ENCODE data around the gene OR51M1. TPM values are rescaled to one million over a fixed set of nuclear protein-coding genes. Genes with fewer than 3 reads are reported as not detected.

The OR51M1 gene
- total and polyA plus RNA-seq, 2 donors (not counting 3 experiments of a cell fraction or from before 2014, with no cell fraction given), result not detected

DNA sequence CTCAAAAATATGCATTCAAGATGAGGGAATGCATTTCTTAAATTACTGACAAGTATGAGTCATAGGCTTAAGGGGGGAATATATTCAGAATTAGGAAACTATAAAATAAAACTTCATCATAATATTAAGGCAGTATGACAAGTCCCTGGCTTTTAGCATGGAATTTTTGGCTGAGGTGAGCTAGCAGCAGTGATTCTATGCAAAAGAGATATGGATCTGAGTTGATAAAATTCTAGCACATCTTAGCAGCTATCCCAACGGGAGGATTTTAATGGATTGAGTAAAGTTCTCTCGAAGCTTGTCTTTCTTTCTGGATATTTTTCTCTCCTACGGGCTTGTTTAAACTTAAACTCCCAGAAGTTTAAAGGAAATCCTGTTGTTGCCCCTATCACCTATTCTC is 39.5 kb downstream of the OR51M1 start:
- Histone ChIP-seq H3K9ac (replicated peaks; ENCODE audit: extremely low read depth, insufficient read depth, low read length) (no peak overlapping the region), H3K27ac (ENCODE audit: insufficient read depth, low read depth, low read length) (no peak overlapping the region), H2AFZ (ENCODE audit: low read depth, low read length) (no peak overlapping the region), H4K20me1 (replicated peaks; ENCODE audit: control insufficient read depth, extremely low read depth, insufficient read depth, low read length) (no peaks in the 10 kb centered on the region), H3K27me3 (ENCODE audit: control insufficient read depth in 2 of 2, insufficient read depth in 2 of 2, low read length in 2 of 2) (no peaks in the 10 kb centered on the region), H3K36me3 (ENCODE audit: control insufficient read depth in 2 of 2, extremely low read depth in 1 of 2, insufficient read depth in 2 of 2, low read length in 2 of 2) (no peaks in the 10 kb centered on the region), H3K4me2 (ENCODE audit: insufficient read depth, low read length) (no peak overlapping the region), H3K9me3 (replicated peaks; ENCODE audit: control insufficient read depth, insufficient read depth, low read length) (no peaks in the 10 kb centered on the region), H3K4me3 (replicated peaks in 1 of 3; ENCODE audit: insufficient read depth in 1 of 3, low read depth in 1 of 3, low read length in 3 of 3) (no peak overlapping the region), H3K79me2 (ENCODE audit: control insufficient read depth, insufficient read depth, low read length) (no peaks in the 10 kb centered on the region), H3K9me1 (replicated peaks; ENCODE audit: control insufficient read depth, extremely low read depth, insufficient read depth, low read length) (no peaks in the 10 kb centered on the region), H3K4me1 (ENCODE audit: control insufficient read depth, extremely low read depth, insufficient read depth, low read length) (no peaks in the 10 kb centered on the region)
- CTCF ChIA-PET, result no interaction called here
- POLR2A ChIA-PET, result no interaction called here
- dilution Hi-C loops (cut with MboI; ENCODE audit: extremely low pct_ligation_motif_present, low sequenced_read_pairs) (no loop called here), intact Hi-C loops (cut with micrococcal nuclease) (no loop called here)
- no peak for FAIRE-seq
- TF ChIP-seq, protein P1, sequence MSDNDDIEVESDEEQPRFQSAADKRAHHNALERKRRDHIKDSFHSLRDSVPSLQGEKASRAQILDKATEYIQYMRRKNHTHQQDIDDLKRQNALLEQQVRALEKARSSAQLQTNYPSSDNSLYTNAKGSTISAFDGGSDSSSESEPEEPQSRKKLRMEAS (IDR thresholded peaks at IDR 0.05; ENCODE audit: insufficient read depth, insufficient read length), result no peak
- TF ChIP-seq POLR2A (IDR thresholded peaks at IDR 0.05; ENCODE audit: low read depth, low read length) (no peak), JUN (IDR thresholded peaks at IDR 0.05; ENCODE audit: borderline replicate concordance, insufficient read depth, insufficient read length, low read depth) (no peak), FOS (IDR thresholded peaks at IDR 0.05; ENCODE audit: borderline replicate concordance, insufficient read depth, low read length) (no peak), GATA2 (IDR thresholded peaks at IDR 0.05; ENCODE audit: insufficient read depth, insufficient read length, low read depth, low read length) (no peak), POLR2AphosphoS5 (IDR thresholded peaks at IDR 0.05; ENCODE audit: insufficient read depth, low read depth, low read length) (no peak), MYC (IDR thresholded peaks at IDR 0.05; ENCODE audit: low read depth, low read length) (no peak), EZH2 (IDR thresholded peaks at IDR 0.05; ENCODE audit: borderline replicate concordance, low read depth, low read length, severe bottlenecking) (no peak), CTCF (IDR thresholded peaks at IDR 0.05; ENCODE audit: extremely low read depth in 1 of 2, insufficient read depth in 1 of 2, low read depth in 1 of 2, low read length in 2 of 2) (no peak)
- BruUV-seq (replicated peaks), result no TSS peak
- no peak for DNase-seq (ENCODE audit: low read depth, low spot score)

Data from endothelial cell of umbilical vein (primary cell).